ENCODE results near the gene FGD2.

GRCh38 chr6:37036146-37036545 is 30.7 kb downstream of the FGD2 start:
- TF ChIP-seq POLR2A (IDR thresholded peaks at IDR 0.05) (no peak), POLR2AphosphoS5 (IDR thresholded peaks at IDR 0.05) (no peak)
- TF ChIP-seq, protein P1, sequence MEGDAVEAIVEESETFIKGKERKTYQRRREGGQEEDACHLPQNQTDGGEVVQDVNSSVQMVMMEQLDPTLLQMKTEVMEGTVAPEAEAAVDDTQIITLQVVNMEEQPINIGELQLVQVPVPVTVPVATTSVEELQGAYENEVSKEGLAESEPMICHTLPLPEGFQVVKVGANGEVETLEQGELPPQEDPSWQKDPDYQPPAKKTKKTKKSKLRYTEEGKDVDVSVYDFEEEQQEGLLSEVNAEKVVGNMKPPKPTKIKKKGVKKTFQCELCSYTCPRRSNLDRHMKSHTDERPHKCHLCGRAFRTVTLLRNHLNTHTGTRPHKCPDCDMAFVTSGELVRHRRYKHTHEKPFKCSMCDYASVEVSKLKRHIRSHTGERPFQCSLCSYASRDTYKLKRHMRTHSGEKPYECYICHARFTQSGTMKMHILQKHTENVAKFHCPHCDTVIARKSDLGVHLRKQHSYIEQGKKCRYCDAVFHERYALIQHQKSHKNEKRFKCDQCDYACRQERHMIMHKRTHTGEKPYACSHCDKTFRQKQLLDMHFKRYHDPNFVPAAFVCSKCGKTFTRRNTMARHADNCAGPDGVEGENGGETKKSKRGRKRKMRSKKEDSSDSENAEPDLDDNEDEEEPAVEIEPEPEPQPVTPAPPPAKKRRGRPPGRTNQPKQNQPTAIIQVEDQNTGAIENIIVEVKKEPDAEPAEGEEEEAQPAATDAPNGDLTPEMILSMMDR (IDR thresholded peaks at IDR 0.05) = no peak
